ENCODE data around the gene RBBP6.

DNA sequence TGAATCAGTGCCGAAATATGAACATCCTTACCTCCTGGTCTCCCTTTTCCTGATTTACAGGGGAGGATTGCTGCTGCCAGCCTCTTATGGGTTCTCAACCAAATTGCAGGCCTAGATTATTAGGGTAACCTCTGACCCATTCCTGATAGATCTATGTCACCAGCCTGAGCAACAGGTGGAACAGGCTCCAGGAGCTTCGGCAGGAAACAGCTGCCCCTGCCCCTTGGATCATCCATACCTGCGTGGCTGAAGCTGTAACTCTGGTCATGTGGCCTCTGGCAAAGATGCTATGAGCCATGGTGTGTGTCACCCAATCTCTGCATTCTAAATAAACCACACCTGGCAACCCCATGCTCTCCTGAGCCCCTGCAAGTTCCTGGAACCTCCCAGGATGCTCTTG is 18.4 kb upstream of the RBBP6 start:
- TF ChIP-seq POLR2A (IDR thresholded peaks at IDR 0.05): no peak
- TF ChIP-seq, protein P1, sequence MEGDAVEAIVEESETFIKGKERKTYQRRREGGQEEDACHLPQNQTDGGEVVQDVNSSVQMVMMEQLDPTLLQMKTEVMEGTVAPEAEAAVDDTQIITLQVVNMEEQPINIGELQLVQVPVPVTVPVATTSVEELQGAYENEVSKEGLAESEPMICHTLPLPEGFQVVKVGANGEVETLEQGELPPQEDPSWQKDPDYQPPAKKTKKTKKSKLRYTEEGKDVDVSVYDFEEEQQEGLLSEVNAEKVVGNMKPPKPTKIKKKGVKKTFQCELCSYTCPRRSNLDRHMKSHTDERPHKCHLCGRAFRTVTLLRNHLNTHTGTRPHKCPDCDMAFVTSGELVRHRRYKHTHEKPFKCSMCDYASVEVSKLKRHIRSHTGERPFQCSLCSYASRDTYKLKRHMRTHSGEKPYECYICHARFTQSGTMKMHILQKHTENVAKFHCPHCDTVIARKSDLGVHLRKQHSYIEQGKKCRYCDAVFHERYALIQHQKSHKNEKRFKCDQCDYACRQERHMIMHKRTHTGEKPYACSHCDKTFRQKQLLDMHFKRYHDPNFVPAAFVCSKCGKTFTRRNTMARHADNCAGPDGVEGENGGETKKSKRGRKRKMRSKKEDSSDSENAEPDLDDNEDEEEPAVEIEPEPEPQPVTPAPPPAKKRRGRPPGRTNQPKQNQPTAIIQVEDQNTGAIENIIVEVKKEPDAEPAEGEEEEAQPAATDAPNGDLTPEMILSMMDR (IDR thresholded peaks at IDR 0.05): no peak

All from adrenal gland (tissue), 5 donors.